DND-41 (cell line): ENCODE measurements around the gene SPC24.

Experiments used
- ATAC-seq: fragments of 200-7000 bp; cut with Tn5 transposase; 3 replicates; pipeline ENCODE4 v1.9.1; 2021; ENCODE audit warnings: low read depth; ENCODE audit not compliant: insufficient read depth
- DNase-seq: peaks from one replicate; pipeline ENCODE4 v3.0.0-alpha.2; 2020
- H2AFZ ChIP-seq: 2 replicates; pipeline ENCODE4 v1.6.0; 2012; ENCODE audit warnings: low read depth, low read length
- H3K27ac ChIP-seq: 2 replicates; pipeline ENCODE4 v1.5.1; 2012; ENCODE audit warnings: low read length, inconsistent platforms
- H3K27me3 ChIP-seq: fragments of 200-600 bp; sonication (generic); 2 replicates; pipeline ENCODE4 v1.6.0; 2012; ENCODE audit warnings: low read length, mild to moderate bottlenecking, inconsistent platforms; ENCODE audit not compliant: insufficient read depth, poor library complexity
- H3K36me3 ChIP-seq: 2 replicates; pipeline ENCODE4 v1.5.1; 2012; ENCODE audit warnings: low read length, inconsistent platforms; ENCODE audit not compliant: insufficient read depth
- H3K4me1 ChIP-seq: 2 replicates; pipeline ENCODE4 v1.5.1; 2012; ENCODE audit warnings: mild to moderate bottlenecking, low read length; ENCODE audit not compliant: insufficient read depth
- H3K4me2 ChIP-seq: 2 replicates; pipeline ENCODE4 v1.6.0; 2012; ENCODE audit warnings: mild to moderate bottlenecking, moderate library complexity, low read length, inconsistent platforms; ENCODE audit not compliant: insufficient read depth
- H3K4me3 ChIP-seq, 2 experiments: fragments of 200-600 bp in 1 of 2; shearing (Covaris generic) in 1 of 2; 2 replicates each; pipeline ENCODE4 v1.5.1; 2012 to 2016; ENCODE audit warnings: inconsistent platforms in 2 of 2, low read length in 2 of 2, mild to moderate bottlenecking in 2 of 2, low read depth in 1 of 2, moderate library complexity in 1 of 2
- H3K79me2 ChIP-seq: 2 replicates; pipeline ENCODE4 v1.6.0; 2012; ENCODE audit warnings: low read length, inconsistent platforms; ENCODE audit not compliant: insufficient read depth
- H3K9ac ChIP-seq: 2 replicates; pipeline ENCODE4 v1.6.0; 2012; ENCODE audit warnings: low read depth, mild to moderate bottlenecking, inconsistent platforms, low read length, moderate library complexity
- H3K9me3 ChIP-seq: 2 replicates; pipeline ENCODE4 v1.5.1; 2012; ENCODE audit warnings: low read length, moderate library complexity, mild to moderate bottlenecking, inconsistent platforms; ENCODE audit not compliant: insufficient read depth, severe bottlenecking
- H4K20me1 ChIP-seq: 2 replicates; pipeline ENCODE4 v1.6.0; 2012; ENCODE audit warnings: low read length; ENCODE audit not compliant: insufficient read depth
- EZH2 ChIP-seq: IDR thresholded peaks from 3 replicates; pipeline ENCODE4 v1.6.1; 2012; ENCODE audit warnings: borderline replicate concordance, low read depth, mild to moderate bottlenecking, moderate library complexity, low read length, inconsistent platforms; ENCODE audit not compliant: severe bottlenecking
- TF ChIP-seq, protein P1 (sequence below): IDR thresholded peaks from 2 replicates; pipeline ENCODE4 v1.5.1; 2012; ENCODE audit warnings: borderline replicate concordance, low read length, moderate library complexity, mild to moderate bottlenecking; ENCODE audit not compliant: poor library complexity, severe bottlenecking; ENCODE audit errors: extremely low read depth

SPC24 gene

GRCh38 chr19:11200931-11201330 is 45.3 kb upstream of the SPC24 start:
- ATAC-seq: no peak
- H3K4me2 ChIP-seq: no peak overlapping the region
- no peaks in the 10 kb centered on the region for H3K9me3 ChIP-seq
- no peak overlapping the region for H3K9ac ChIP-seq
- TF ChIP-seq, protein P1, sequence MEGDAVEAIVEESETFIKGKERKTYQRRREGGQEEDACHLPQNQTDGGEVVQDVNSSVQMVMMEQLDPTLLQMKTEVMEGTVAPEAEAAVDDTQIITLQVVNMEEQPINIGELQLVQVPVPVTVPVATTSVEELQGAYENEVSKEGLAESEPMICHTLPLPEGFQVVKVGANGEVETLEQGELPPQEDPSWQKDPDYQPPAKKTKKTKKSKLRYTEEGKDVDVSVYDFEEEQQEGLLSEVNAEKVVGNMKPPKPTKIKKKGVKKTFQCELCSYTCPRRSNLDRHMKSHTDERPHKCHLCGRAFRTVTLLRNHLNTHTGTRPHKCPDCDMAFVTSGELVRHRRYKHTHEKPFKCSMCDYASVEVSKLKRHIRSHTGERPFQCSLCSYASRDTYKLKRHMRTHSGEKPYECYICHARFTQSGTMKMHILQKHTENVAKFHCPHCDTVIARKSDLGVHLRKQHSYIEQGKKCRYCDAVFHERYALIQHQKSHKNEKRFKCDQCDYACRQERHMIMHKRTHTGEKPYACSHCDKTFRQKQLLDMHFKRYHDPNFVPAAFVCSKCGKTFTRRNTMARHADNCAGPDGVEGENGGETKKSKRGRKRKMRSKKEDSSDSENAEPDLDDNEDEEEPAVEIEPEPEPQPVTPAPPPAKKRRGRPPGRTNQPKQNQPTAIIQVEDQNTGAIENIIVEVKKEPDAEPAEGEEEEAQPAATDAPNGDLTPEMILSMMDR: no peak
- no peak for TF ChIP-seq EZH2
- no peaks in the 10 kb centered on the region for H4K20me1 ChIP-seq
- no peak overlapping the region for H3K4me3 ChIP-seq
- H3K27me3 ChIP-seq: no peaks in the 10 kb centered on the region
- H3K4me1 ChIP-seq: peaks cover 16% of the 10 kb centered on the region
- no peak overlapping the region for H3K27ac ChIP-seq
- no peak overlapping the region for H2AFZ ChIP-seq
- no peaks in the 10 kb centered on the region for H3K36me3 ChIP-seq
- no peaks in the 10 kb centered on the region for H3K79me2 ChIP-seq
- DNase-seq: no peak

DNA sequence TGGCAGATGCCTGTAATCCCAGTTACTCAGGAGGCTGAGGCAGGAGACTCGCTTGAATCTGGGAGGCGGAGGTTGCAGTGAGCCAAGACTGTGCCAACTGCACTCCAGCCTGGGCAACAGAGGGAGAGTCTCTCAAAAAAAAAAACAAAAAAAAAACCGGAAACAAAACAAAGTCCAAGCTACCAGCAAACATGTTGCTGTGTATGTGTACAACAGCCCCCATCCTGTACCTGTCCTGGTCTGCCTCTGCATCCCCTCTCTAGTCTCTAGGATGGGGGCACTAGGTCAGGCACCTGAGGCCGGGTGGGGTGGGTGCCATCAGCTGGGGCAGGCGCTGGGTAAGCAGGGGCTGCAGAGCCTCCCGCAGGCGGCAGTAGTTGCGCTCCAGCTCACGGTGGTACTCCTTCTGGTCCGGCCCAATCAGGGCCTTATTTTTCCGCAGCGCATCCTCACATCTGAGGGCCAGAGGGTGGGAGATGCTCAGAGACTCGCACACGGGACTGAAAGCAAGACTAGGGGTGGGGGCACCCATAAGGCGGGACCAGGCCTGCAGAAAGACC is 44.5 kb upstream of the SPC24 start:
- Histone ChIP-seq H3K4me1 (peaks cover 16% of the 10 kb centered on the region), H3K36me3 (no peaks in the 10 kb centered on the region), H3K27ac (no peak overlapping the region), H3K79me2 (no peaks in the 10 kb centered on the region), H3K4me3 (no peak overlapping the region), H3K4me2 (no peak overlapping the region), H3K9me3 (no peaks in the 10 kb centered on the region), H4K20me1 (no peaks in the 10 kb centered on the region), H3K9ac (no peak overlapping the region), H2AFZ (no peak overlapping the region), H3K27me3 (no peaks in the 10 kb centered on the region)
- DNase-seq (no peak), ATAC-seq (no peak)
- TF ChIP-seq EZH2: no peak
- TF ChIP-seq, protein P1: no peak

- no peak overlapping the region for H3K4me2 ChIP-seq
- no peak overlapping the region for H3K27ac ChIP-seq
- no peaks in the 10 kb centered on the region for H4K20me1 ChIP-seq
- peaks cover 16% of the 10 kb centered on the region for H3K4me1 ChIP-seq
- H3K27me3 ChIP-seq: no peaks in the 10 kb centered on the region
- TF ChIP-seq, protein P1: no peak
- no peak for TF ChIP-seq EZH2
- H3K36me3 ChIP-seq: no peaks in the 10 kb centered on the region
- no peak overlapping the region for H3K4me3 ChIP-seq
- no peaks in the 10 kb centered on the region for H3K79me2 ChIP-seq
- ATAC-seq (no peak), DNase-seq (no peak)
- no peak overlapping the region for H2AFZ ChIP-seq
- H3K9me3 ChIP-seq: no peaks in the 10 kb centered on the region
- H3K9ac ChIP-seq: no peak overlapping the region
These were observed 43.9 kb upstream of the SPC24 start for GRCh38 chr19:11199517-11199916.
